HEK293 (cell line): Measurements from ENCODE around the gene DEAF1.

Experiments
- CTCF ChIA-PET: fragments of 350-600 bp; formaldehyde crosslinking; extraction: SDS; loops from one replicate; lab custom pipeline; 2021; ENCODE audit warnings: antibody characterized with exemption; lab: Yijun Ruan, JAX
- POLR2A ChIA-PET: fragments of 300-600 bp; formaldehyde crosslinking; extraction: SDS; loops from one replicate; lab custom pipeline; 2020; ENCODE audit warnings: antibody characterized with exemption, inconsistent platforms; lab: Yijun Ruan, JAX
- H3K27ac ChIP-seq: fragments of 200-500 bp; sonication (Bioruptor generic); 2 replicates; pipeline ENCODE4 v1.5.1; 2014; ENCODE audit warnings: low read depth, low read length, control low read depth, inconsistent platforms; ENCODE audit errors: extremely low read depth
- H3K36me3 ChIP-seq, 2 experiments: fragments of 200-500 bp in 1 of 2; sonication (Bioruptor generic) in 1 of 2; 1 replicate in 1 of 2; 2 replicates in 1 of 2; pipeline ENCODE4 v1.5.1; 2014 to 2017; ENCODE audit warnings: inconsistent platforms in 2 of 2, low read length in 2 of 2; ENCODE audit not compliant: control insufficient read depth in 2 of 2, insufficient read depth in 1 of 2
- H3K4me1 ChIP-seq: fragments of 200-500 bp; sonication (Bioruptor generic); 2 replicates; pipeline ENCODE4 v1.5.1; 2014; ENCODE audit warnings: mild to moderate bottlenecking, low read length, inconsistent platforms; ENCODE audit not compliant: control insufficient read depth, insufficient read depth
- H3K4me3 ChIP-seq: 2 replicates; pipeline ENCODE4 v1.5.1; 2011; ENCODE audit warnings: low read depth, mild to moderate bottlenecking, control low read depth, low read length, moderate library complexity
- H3K9me3 ChIP-seq: fragments of 200-500 bp; sonication (Bioruptor generic); 2 replicates; pipeline ENCODE4 v1.5.1; 2014; ENCODE audit warnings: low read depth, low read length, inconsistent platforms; ENCODE audit not compliant: control insufficient read depth, insufficient read depth
- AEBP2 ChIP-seq: fragments of 450-650 bp; formaldehyde crosslinking; IDR thresholded peaks from 2 replicates; pipeline ENCODE4 v1.5.1; 2016; ENCODE audit warnings: missing biosample characterization, missing genetic modification characterization, borderline replicate concordance
- EGR2 ChIP-seq: fragments of 450-650 bp; formaldehyde crosslinking; IDR thresholded peaks from 2 replicates; pipeline ENCODE4 v1.5.1; 2016; ENCODE audit warnings: low read depth, missing biosample characterization, missing genetic modification characterization
- PRDM10 ChIP-seq: fragments of 450-650 bp; formaldehyde crosslinking; IDR thresholded peaks from 2 replicates; pipeline ENCODE4 v1.5.1; 2016; ENCODE audit warnings: missing biosample characterization, missing genetic modification characterization
- SCRT1 ChIP-seq: fragments of 450-650 bp; formaldehyde crosslinking; IDR thresholded peaks from 2 replicates; pipeline ENCODE4 v1.5.1; 2016; ENCODE audit warnings: missing biosample characterization, missing genetic modification characterization, borderline replicate concordance
- SCRT2 ChIP-seq: fragments of 450-650 bp; formaldehyde crosslinking; IDR thresholded peaks from 2 replicates; pipeline ENCODE4 v1.5.1; 2016; ENCODE audit warnings: missing biosample characterization, missing genetic modification characterization
- ZBTB44 ChIP-seq: fragments of 450-650 bp; IDR thresholded peaks from 2 replicates; pipeline ENCODE4 v1.5.1; 2018; ENCODE audit warnings: missing biosample characterization, mild to moderate bottlenecking, missing genetic modification characterization
- ZBTB48 ChIP-seq: fragments of 450-650 bp; formaldehyde crosslinking; IDR thresholded peaks from 2 replicates; pipeline ENCODE4 v1.5.1; 2016; ENCODE audit warnings: missing biosample characterization, missing genetic modification characterization
- ZFHX2 ChIP-seq: fragments of 450-650 bp; formaldehyde crosslinking; conservative IDR thresholded peaks from 2 replicates; pipeline ENCODE4 v1.5.1; 2016; ENCODE audit warnings: missing biosample characterization, missing genetic modification characterization
- ZFP37 ChIP-seq: fragments of 450-650 bp; formaldehyde crosslinking; IDR thresholded peaks from 2 replicates; pipeline ENCODE4 v1.5.1; 2016; ENCODE audit warnings: missing biosample characterization, missing genetic modification characterization
- ZNF174 ChIP-seq: fragments of 450-650 bp; formaldehyde crosslinking; IDR thresholded peaks from 2 replicates; pipeline ENCODE4 v1.5.0; 2017; ENCODE audit warnings: missing biosample characterization, mild to moderate bottlenecking, missing genetic modification characterization
- ZNF341 ChIP-seq: fragments of 450-650 bp; formaldehyde crosslinking; IDR thresholded peaks from 2 replicates; pipeline ENCODE4; 2016; ENCODE audit warnings: low read depth, missing biosample characterization, missing genetic modification characterization
- ZNF48 ChIP-seq: fragments of 450-650 bp; formaldehyde crosslinking; IDR thresholded peaks from 2 replicates; pipeline ENCODE4 v1.5.1; 2016; ENCODE audit warnings: missing biosample characterization, missing genetic modification characterization
- ZNF600 ChIP-seq: fragments of 450-650 bp; formaldehyde crosslinking; IDR thresholded peaks from 2 replicates; pipeline ENCODE4 v1.5.1; 2016; ENCODE audit warnings: missing biosample characterization, missing genetic modification characterization
- ZNF660 ChIP-seq: fragments of 450-650 bp; IDR thresholded peaks from 2 replicates; pipeline ENCODE4 v1.5.1; 2018; ENCODE audit warnings: missing biosample characterization, mild to moderate bottlenecking, missing genetic modification characterization

The DEAF1 gene

DNA sequence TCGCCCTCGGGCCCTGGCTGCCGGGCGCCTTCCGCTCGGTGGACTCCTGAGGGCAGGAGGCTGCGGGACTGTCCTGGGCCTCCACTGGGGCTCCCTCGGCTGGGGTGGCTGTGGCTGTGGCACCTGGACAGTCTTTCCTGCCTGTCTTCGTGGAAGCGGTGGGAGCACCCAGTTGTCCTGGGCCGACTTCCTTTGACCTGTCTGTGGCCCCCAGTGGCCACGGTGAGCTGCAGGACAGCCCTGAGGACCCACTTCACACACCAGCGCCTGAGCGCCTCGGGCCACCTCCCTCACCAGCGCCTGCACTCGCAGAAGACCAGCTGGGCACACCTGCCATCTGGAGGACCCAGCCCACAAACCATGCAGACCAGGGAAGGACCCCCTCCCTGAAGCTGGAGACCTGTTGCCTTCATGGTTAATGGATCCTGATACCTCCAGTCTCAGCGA is 9.2 kb upstream of the DEAF1 start:
- Histone ChIP-seq H3K36me3 (peaks cover 0 to 46% of the 10 kb centered on the region in 2 experiments; a peak in 1 of 3 replicates), H3K4me1 (no peaks in the 10 kb centered on the region), H3K9me3 (no peaks in the 10 kb centered on the region), H3K4me3 (no peak overlapping the region)
- POLR2A ChIA-PET = interaction anchor here (1.1 to 2.4 kb wide), 4 partner anchors 8 to 144 kb away, joined by 3 to 19 read pairs (median 4); partner anchors contain the start of genes DEAF1, LMNTD2 and TMEM80
- CTCF ChIA-PET = interaction anchor here (0.6 to 1.0 kb wide), 2 partner anchors 23 to 127 kb away, joined by 4 to 6 read pairs; no protein-coding TSS in a partner anchor
- TF ChIP-seq SCRT1 (peak; percentile 46; the same call in 1 of the 2 replicates), ZFHX2 (no peak), ZBTB44 (tag by site-specific recombination) (no peak), ZNF660 (tag by site-specific recombination) (no peak), AEBP2 (tag by site-specific recombination) (no peak), SCRT2 (tag by site-specific recombination) (peak; percentile 60)
- TF ChIP-seq, all 188 proteins: peak for 2
- no peak overlapping the region for H3K27ac ChIP-seq

- Histone ChIP-seq H3K9me3 (no peaks in the 10 kb centered on the region), H3K4me3 (no peak overlapping the region), H3K4me1 (no peaks in the 10 kb centered on the region), H3K27ac (no peak overlapping the region), H3K36me3 (peaks cover 0 to 46% of the 10 kb centered on the region in 2 experiments; a peak in 1 of 3 replicates)
- TF ChIP-seq ZFP37 (no peak), ZNF600 (tag by site-specific recombination) (peak; percentile 8; the same call in 1 of the 2 replicates)
- ChIA-PET POLR2A (interaction anchor here (0.6 to 2.4 kb wide), 5 partner anchors 8 to 143 kb away, joined by 3 to 19 read pairs (median 4); partner anchors contain the start of genes DEAF1, LMNTD2 and TMEM80), CTCF (interaction anchor here (0.6 to 1.0 kb wide), 2 partner anchors 24 to 128 kb away, joined by 4 to 6 read pairs; no protein-coding TSS in a partner anchor)
These were observed 8.5 kb upstream of the DEAF1 start for GRCh38 chr11:703506-703905.

DNA sequence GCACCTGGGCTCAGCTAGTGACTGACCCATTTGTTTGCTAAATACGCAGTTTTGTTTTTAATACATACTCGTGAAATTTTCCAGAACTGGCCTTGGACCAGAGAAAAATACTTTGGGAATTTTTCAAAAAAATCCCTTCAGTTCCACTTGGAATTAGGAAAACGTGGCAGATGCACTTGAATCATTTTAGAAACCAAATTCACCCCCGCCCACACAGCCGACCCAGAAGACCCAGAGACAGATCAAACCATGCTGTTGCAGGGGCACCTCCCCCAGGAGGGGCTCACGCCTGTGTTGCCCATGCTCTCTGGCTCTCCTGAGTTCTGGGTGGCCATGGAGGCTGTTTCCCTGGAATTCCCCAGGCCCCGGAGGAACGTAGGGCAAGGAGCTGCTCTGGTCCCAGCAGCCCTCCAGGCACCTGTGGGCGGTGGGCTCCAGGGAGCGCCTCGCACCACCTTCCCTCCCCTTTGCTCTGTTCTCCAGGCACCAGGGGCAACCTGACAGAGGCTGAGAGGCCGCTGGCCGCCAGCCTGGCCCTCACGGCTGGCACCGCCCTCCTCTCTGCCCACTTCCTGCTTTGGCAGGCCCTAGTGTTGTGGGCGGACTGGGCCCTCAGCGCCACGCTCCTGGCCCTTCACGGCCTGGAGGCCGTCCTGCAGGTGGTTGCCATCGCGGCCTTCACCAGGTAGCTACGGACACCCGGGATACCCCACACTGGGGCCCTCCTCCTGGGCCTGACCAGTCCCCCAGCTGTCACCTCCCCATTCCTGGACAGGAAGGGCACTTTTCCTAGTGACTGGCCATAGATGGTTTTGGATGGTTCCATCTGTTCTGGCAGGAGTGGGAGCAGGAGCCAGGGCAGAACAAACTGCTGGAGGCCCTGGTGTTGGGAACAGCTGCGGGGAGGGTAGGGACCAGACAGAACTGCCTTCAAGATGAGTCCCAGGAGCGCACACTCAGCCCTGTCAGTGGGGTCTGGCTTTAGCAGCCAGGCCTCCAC is 7.7 kb upstream of the DEAF1 start:
- Histone ChIP-seq H3K27ac (no peak overlapping the region), H3K9me3 (no peaks in the 10 kb centered on the region), H3K4me3 (no peak overlapping the region), H3K4me1 (no peaks in the 10 kb centered on the region), H3K36me3 (peaks cover 0 to 49% of the 10 kb centered on the region in 2 experiments; a peak in 1 of 3 replicates)
- ChIA-PET POLR2A (interaction anchor here (1.1 to 1.6 kb wide), 3 partner anchors 10 to 143 kb away, joined by 3 to 4 read pairs (median 3); partner anchors contain the start of gene LMNTD2), CTCF (interaction anchor here (1.0 kb wide), 1 partner anchor 25 kb away, joined by 6 read pairs; no protein-coding TSS in a partner anchor)
- TF ChIP-seq ZNF48 (tag by site-specific recombination) = no peak
- peak; percentile 40; the same call in 1 of the 2 replicates for TF ChIP-seq PRDM10 (tag by site-specific recombination)
- TF ChIP-seq ZFHX2 = peak; percentile 56
- TF ChIP-seq ZNF600 (tag by site-specific recombination) = peak; percentile 88
- TF ChIP-seq ZNF341 = peak; percentile 76
- TF ChIP-seq ZBTB48 (tag by site-specific recombination) = no peak
- 0 out of 2 replicates have a peak, but pooled peaks have one; percentile 11 for TF ChIP-seq EGR2
- no peak for TF ChIP-seq ZNF174 (tag by site-specific recombination)
